SK-N-SH (cell line): Measurements from ENCODE around the gene TAOK3. TPM values are rescaled to one million over a fixed set of nuclear protein-coding genes. Genes with fewer than 3 reads are reported as not detected.
"Not testable (repeated sequence)": the region's sequence is repeated elsewhere in the genome, so short reads cannot be mapped to it uniquely, and the experiment has no call there.

Experiments
- CTCF ChIA-PET: fragments of 300-600, 350-600 bp; formaldehyde crosslinking; extraction: SDS; loops from one replicate; lab custom pipeline; 2021; lab: Yijun Ruan, JAX
- POLR2A ChIA-PET: fragments of 350-600 bp; sonication (Branson Sonifier 250); formaldehyde crosslinking; extraction: SDS; loops from one replicate; lab custom pipeline; 2020; ENCODE audit warnings: antibody characterized with exemption, inconsistent platforms; lab: Yijun Ruan, JAX
- DNase-seq: peaks from one replicate; pipeline ENCODE4 v3.0.0; 2012
- H2AFZ ChIP-seq: fragments of 200-600 bp; sonication (generic); 2 replicates; pipeline ENCODE4 v1.8.1; 2016; ENCODE audit warnings: antibody characterized with exemption, mild to moderate bottlenecking, low read depth
- H3F3A ChIP-seq: fragments of 200-600 bp; sonication (generic); replicated peaks from 2 replicates; pipeline ENCODE3; 2016; ENCODE audit warnings: antibody characterized with exemption, mild to moderate bottlenecking; ENCODE audit not compliant: insufficient read depth
- H3K27ac ChIP-seq, 2 experiments: fragments of 200-500 bp in 1 of 2; fragments of 200-600 bp in 1 of 2; sonication (Bioruptor generic) in 1 of 2; sonication (generic), shearing (Covaris generic) in 1 of 2; 2 replicates each; pipeline versions ENCODE4 v1.5.1 to v1.6.1; 2014 to 2016; ENCODE audit warnings: low read depth in 2 of 2, inconsistent platforms in 1 of 2, low read length in 1 of 2, mild to moderate bottlenecking in 1 of 2, mixed read lengths in 1 of 2
- H3K27me3 ChIP-seq: fragments of 200-600 bp; sonication (generic), shearing (Covaris generic); 2 replicates; pipeline ENCODE4 v1.6.1; 2016; ENCODE audit warnings: mixed run types; ENCODE audit not compliant: insufficient read depth
- H3K36me3 ChIP-seq, 2 experiments: fragments of 200-500 bp in 1 of 2; fragments of 200-600 bp in 1 of 2; sonication (Bioruptor generic) in 1 of 2; sonication (generic) in 1 of 2; replicated peaks in 1 of 2; 2 replicates each; pipeline versions ENCODE3 to v1.5.1; 2014 to 2016; ENCODE audit warnings: low read length in 1 of 2, mild to moderate bottlenecking in 1 of 2; ENCODE audit not compliant: insufficient read depth in 2 of 2, control insufficient read depth in 1 of 2
- H3K4me1 ChIP-seq, 2 experiments: fragments of 200-500 bp in 1 of 2; fragments of 200-600 bp in 1 of 2; sonication (Bioruptor generic) in 1 of 2; sonication (generic), shearing (Covaris generic) in 1 of 2; 2 replicates each; pipeline versions ENCODE4 v1.5.1 to v1.6.1; 2014 to 2016; ENCODE audit warnings: low read depth in 1 of 2, low read length in 1 of 2, mixed run types in 1 of 2; ENCODE audit not compliant: insufficient read depth in 2 of 2, control insufficient read depth in 1 of 2
- H3K4me2 ChIP-seq: fragments of 200-600 bp; sonication (generic), shearing (Covaris generic); 2 replicates; pipeline ENCODE4 v1.6.1; 2017; ENCODE audit warnings: mixed run types
- H3K4me3 ChIP-seq, 2 experiments: fragments of 200-500 bp in 1 of 2; fragments of 200-600 bp in 1 of 2; sonication (Bioruptor generic) in 1 of 2; sonication (generic), shearing (Covaris generic) in 1 of 2; 2 replicates each; pipeline versions ENCODE4 v1.5.1 to v1.8.1; 2014 to 2016; ENCODE audit warnings: low read depth in 2 of 2, inconsistent platforms in 1 of 2, low read length in 1 of 2, mild to moderate bottlenecking in 1 of 2, mixed read lengths in 1 of 2, moderate library complexity in 1 of 2
- H3K79me2 ChIP-seq: fragments of 200-600 bp; sonication (generic); 2 replicates; pipeline ENCODE4 v1.8.1; 2017; ENCODE audit warnings: mild to moderate bottlenecking; ENCODE audit not compliant: insufficient read depth
- H3K9ac ChIP-seq: fragments of 200-600 bp; sonication (generic); 2 replicates; pipeline ENCODE4 v1.6.1; 2017; ENCODE audit warnings: mixed run types
- H3K9me2 ChIP-seq: fragments of 200-600 bp; sonication (generic); 2 replicates; pipeline ENCODE4 v1.6.1; 2017; ENCODE audit warnings: mixed run types
- H3K9me3 ChIP-seq: fragments of 200-600 bp; sonication (generic); 2 replicates; pipeline ENCODE4 v1.6.1; 2017; ENCODE audit warnings: mixed run types, mild to moderate bottlenecking, moderate library complexity
- H4K20me1 ChIP-seq: fragments of 200-600 bp; sonication (generic); 2 replicates; pipeline ENCODE4 v1.6.1; 2017; ENCODE audit warnings: mild to moderate bottlenecking, mixed run types; ENCODE audit not compliant: insufficient read depth
- GABPA ChIP-seq: IDR thresholded peaks from 2 replicates; pipeline ENCODE4 v1.4.0; 2012; ENCODE audit warnings: low read depth, mild to moderate bottlenecking
- GATA2 ChIP-seq: sonication (generic); formaldehyde crosslinking; IDR thresholded peaks from 2 replicates; pipeline ENCODE4 v1.5.0; 2020; ENCODE audit warnings: mild to moderate bottlenecking, missing genetic modification reagents
- POLR2AphosphoS5 ChIP-seq: IDR thresholded peaks from 2 replicates; pipeline ENCODE4 v1.6.1; 2012; ENCODE audit warnings: low read depth, low read length
- SIN3A ChIP-seq: IDR thresholded peaks from 2 replicates; pipeline ENCODE4 v1.6.1; 2012; ENCODE audit warnings: low read depth, mild to moderate bottlenecking, low read length, moderate library complexity, borderline replicate concordance
- YY1 ChIP-seq: IDR thresholded peaks from 2 replicates; pipeline ENCODE4 v1.4.0; 2012; ENCODE audit warnings: low read depth, mild to moderate bottlenecking
- WGBS: methylation state at CpG from one replicate; pipeline ENCODE4 v1.1.6; 2017; ENCODE audit warnings: low lambda C conversion rate; 5-methylcytosine and 5-hydroxymethylcytosine counted together
- polyA plus RNA-seq, 3 experiments: library from polyadenylated mRNA; depleted of rRNA; stranded (reverse); fragments of >200 nt; gene quantifications; 2 replicates each; pipeline ENCODE4 v1.2.3, GENCODE V29; 2012
- TF ChIP-seq, protein P1 (sequence below): IDR thresholded peaks from 2 replicates; pipeline ENCODE4 v1.6.1; 2012; ENCODE audit warnings: mild to moderate bottlenecking, low read depth, low read length, moderate library complexity
- TF ChIP-seq, protein P2 (sequence below): IDR thresholded peaks from 2 replicates; pipeline ENCODE4 v1.4.0; 2012; ENCODE audit warnings: low read depth, borderline replicate concordance

Gene TAOK3
- polyA plus RNA-seq, 1 of the 3 experiments (the other 2 are of a cell fraction) = 18.1 TPM

DNA sequence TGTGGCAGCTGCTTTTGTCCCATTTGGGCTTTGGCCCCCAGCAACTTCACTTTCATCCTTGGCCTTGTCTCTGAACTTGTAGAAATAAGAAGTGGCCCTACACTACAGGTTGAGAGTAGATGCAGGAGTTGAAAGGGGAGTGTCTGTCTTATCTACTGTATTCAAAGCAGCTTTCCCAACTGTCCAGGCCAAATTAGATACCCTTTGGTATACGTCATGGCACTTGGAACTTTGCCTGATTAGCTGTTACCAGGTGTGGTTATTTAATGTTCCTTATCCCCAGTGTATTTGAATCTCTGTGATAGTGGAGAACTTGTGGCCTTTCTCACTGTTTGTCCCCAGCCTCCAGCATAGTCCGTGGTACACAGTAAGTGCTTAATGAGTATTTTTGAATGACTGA lies 37.1 kb upstream of the TAOK3 start:
- H4K20me1 ChIP-seq = no peaks in the 10 kb centered on the region
- no peaks in the 10 kb centered on the region for H3K27me3 ChIP-seq
- H3K27ac ChIP-seq = no peak overlapping the region
- TF ChIP-seq SIN3A (no peak), YY1 (no peak), GATA2 (CRISPR knock-in tag) (no peak), GABPA (no peak), POLR2AphosphoS5 (no peak)
- TF ChIP-seq, protein P1, sequence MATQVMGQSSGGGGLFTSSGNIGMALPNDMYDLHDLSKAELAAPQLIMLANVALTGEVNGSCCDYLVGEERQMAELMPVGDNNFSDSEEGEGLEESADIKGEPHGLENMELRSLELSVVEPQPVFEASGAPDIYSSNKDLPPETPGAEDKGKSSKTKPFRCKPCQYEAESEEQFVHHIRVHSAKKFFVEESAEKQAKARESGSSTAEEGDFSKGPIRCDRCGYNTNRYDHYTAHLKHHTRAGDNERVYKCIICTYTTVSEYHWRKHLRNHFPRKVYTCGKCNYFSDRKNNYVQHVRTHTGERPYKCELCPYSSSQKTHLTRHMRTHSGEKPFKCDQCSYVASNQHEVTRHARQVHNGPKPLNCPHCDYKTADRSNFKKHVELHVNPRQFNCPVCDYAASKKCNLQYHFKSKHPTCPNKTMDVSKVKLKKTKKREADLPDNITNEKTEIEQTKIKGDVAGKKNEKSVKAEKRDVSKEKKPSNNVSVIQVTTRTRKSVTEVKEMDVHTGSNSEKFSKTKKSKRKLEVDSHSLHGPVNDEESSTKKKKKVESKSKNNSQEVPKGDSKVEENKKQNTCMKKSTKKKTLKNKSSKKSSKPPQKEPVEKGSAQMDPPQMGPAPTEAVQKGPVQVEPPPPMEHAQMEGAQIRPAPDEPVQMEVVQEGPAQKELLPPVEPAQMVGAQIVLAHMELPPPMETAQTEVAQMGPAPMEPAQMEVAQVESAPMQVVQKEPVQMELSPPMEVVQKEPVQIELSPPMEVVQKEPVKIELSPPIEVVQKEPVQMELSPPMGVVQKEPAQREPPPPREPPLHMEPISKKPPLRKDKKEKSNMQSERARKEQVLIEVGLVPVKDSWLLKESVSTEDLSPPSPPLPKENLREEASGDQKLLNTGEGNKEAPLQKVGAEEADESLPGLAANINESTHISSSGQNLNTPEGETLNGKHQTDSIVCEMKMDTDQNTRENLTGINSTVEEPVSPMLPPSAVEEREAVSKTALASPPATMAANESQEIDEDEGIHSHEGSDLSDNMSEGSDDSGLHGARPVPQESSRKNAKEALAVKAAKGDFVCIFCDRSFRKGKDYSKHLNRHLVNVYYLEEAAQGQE = no peak
- TF ChIP-seq, protein P2, sequence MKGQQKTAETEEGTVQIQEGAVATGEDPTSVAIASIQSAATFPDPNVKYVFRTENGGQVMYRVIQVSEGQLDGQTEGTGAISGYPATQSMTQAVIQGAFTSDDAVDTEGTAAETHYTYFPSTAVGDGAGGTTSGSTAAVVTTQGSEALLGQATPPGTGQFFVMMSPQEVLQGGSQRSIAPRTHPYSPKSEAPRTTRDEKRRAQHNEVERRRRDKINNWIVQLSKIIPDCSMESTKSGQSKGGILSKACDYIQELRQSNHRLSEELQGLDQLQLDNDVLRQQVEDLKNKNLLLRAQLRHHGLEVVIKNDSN = no peak
- peaks cover 67 to 71% of the 10 kb centered on the region in 2 experiments for H3K36me3 ChIP-seq
- H2AFZ ChIP-seq = no peak overlapping the region
- CTCF ChIA-PET = interaction anchor here (1.7 kb wide), 1 partner anchor 1135 kb away, joined by 4 read pairs; no protein-coding TSS in a partner anchor
- WGBS = 97% methylated on average over 2 of the region's 2 CpGs
- no peaks in the 10 kb centered on the region for H3F3A ChIP-seq
- no peak overlapping the region for H3K9ac ChIP-seq
- peaks cover 0 to 2% of the 10 kb centered on the region in 2 experiments; a peak in 1 of 4 replicates for H3K4me1 ChIP-seq
- POLR2A ChIA-PET = no interaction called here
- no peak overlapping the region for H3K4me2 ChIP-seq
- no peaks in the 10 kb centered on the region for H3K9me2 ChIP-seq
- H3K9me3 ChIP-seq = no peaks in the 10 kb centered on the region
- DNase-seq = no peak
- H3K4me3 ChIP-seq = no peak overlapping the region
- H3K79me2 ChIP-seq = no peaks in the 10 kb centered on the region

DNA sequence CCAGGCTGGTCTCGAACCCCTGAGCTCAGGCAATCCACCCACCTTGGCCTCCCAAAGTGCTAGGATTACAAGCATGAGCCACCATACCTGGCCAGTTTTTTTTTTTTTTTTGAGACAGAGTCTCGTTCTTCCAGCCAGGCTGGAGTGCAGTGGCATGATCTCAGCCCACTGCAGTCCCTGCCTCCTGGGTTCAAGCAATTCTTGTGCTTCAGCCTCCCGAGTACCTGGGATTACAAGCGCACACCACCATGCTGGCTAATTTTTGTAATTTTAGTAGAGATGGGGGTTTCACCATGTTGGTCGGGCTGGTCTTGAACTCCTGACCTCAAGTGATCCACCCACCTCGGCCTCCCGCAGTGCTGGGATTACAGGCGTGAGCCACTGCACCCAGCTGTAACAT lies 35.5 kb upstream of the TAOK3 start:
- H3K4me3 ChIP-seq, H3K4me2 ChIP-seq, H4K20me1 ChIP-seq, H2AFZ ChIP-seq, CTCF ChIA-PET, DNase-seq, H3K9ac ChIP-seq, H3K27ac ChIP-seq, H3K79me2 ChIP-seq, H3K9me2 ChIP-seq, H3K27me3 ChIP-seq, H3K9me3 ChIP-seq, H3K4me1 ChIP-seq, H3F3A ChIP-seq: not testable (repeated sequence)
- POLR2A ChIA-PET = interaction anchor here (0.6 kb wide), 2 partner anchors 760 to 1116 kb away, joined by 3 to 4 read pairs; no protein-coding TSS in a partner anchor
- H3K36me3 ChIP-seq = peaks cover 59 to 67% of the 10 kb centered on the region in 2 experiments
- WGBS = 87% methylated on average over 8 of the region's 8 CpGs
